B cell (primary cell): Measurements from ENCODE around the gene RAP1A. TPM values are rescaled to one million over a fixed set of nuclear protein-coding genes. Genes with fewer than 3 reads are reported as not detected.

ENCODE experiments used
- ATAC-seq: fragments of 200-7000 bp; cut with Tn5 transposase; one replicate; pipeline ENCODE4 v1.10.0; 2021; ENCODE audit warnings: low read depth, mild to moderate bottlenecking, moderate number of reproducible peaks, moderate library complexity
- CTCF ChIA-PET: fragments of 350-600 bp; sonication (Branson Sonifier 250); formaldehyde crosslinking; loops from one replicate; lab custom pipeline; 2021; ENCODE audit warnings: antibody characterized with exemption, inconsistent platforms; lab: Charles Lee
- POLR2A ChIA-PET: fragments of 350-600 bp; sonication (Branson Sonifier 250); formaldehyde crosslinking; loops from one replicate; lab custom pipeline; 2021; ENCODE audit warnings: antibody characterized with exemption; lab: Charles Lee
- DNase-seq: peaks from one replicate; pipeline ENCODE4 v3.0.0; 2013
- H2AFZ ChIP-seq: 2 replicates; pipeline ENCODE4 v1.6.1; 2012; ENCODE audit warnings: mild to moderate bottlenecking, low read depth, low read length; ENCODE audit not compliant: insufficient read depth, poor library complexity, severe bottlenecking
- H3K27ac ChIP-seq, 2 donors: 1 replicate in 1 of 2; 2 replicates in 1 of 2; pipeline ENCODE4 v1.5.1; 2012 to 2013; ENCODE audit warnings: low read length in 2 of 2, mild to moderate bottlenecking in 2 of 2, moderate library complexity in 1 of 2
- H3K27me3 ChIP-seq, 4 experiments: fragments of 200-600 bp in 1 of 4; sonication (generic) in 1 of 4; replicated peaks in 1 of 4; 1 replicate in 2 of 4; 2 replicates in 2 of 4; pipeline versions ENCODE4 v1.6.1 to v1.7.0; 2013 to 2016; ENCODE audit warnings: low read length in 3 of 4, mild to moderate bottlenecking in 2 of 4, mixed read lengths in 1 of 4, moderate library complexity in 1 of 4; ENCODE audit not compliant: insufficient read depth in 4 of 4, control insufficient read depth in 3 of 4; ENCODE audit errors: control extremely low read depth in 1 of 4
- H3K36me3 ChIP-seq, 2 experiments: replicated peaks in 1 of 2; 1 replicate in 1 of 2; 2 replicates in 1 of 2; pipeline versions ENCODE4 v1.6.1 to v1.7.1; 2013; ENCODE audit warnings: low read length in 1 of 2; ENCODE audit not compliant: insufficient read depth in 2 of 2, control insufficient read depth in 1 of 2; ENCODE audit errors: control extremely low read depth in 1 of 2, extremely low read depth in 1 of 2
- H3K4me1 ChIP-seq, 2 donors: fragments of 200-600 bp in 1 of 2; sonication (generic) in 1 of 2; 1 replicate in 1 of 2; 2 replicates in 1 of 2; pipeline versions ENCODE4 v1.5.1 to v1.6.1; 2013 to 2017; ENCODE audit warnings: low read length in 2 of 2; ENCODE audit not compliant: control insufficient read depth in 2 of 2, insufficient read depth in 2 of 2
- H3K4me2 ChIP-seq: replicated peaks from 2 replicates; pipeline ENCODE3; 2012; ENCODE audit warnings: mild to moderate bottlenecking, low read depth, low read length; ENCODE audit not compliant: poor library complexity, severe bottlenecking
- H3K4me3 ChIP-seq, 5 experiments: fragments of 200-600 bp in 1 of 5; sonication (generic) in 1 of 5; 1 replicate in 3 of 5; 2 replicates in 2 of 5; pipeline versions ENCODE4 v1.5.1 to v1.7.0; 2011 to 2016; ENCODE audit warnings: low read length in 4 of 5, mild to moderate bottlenecking in 4 of 5, low read depth in 2 of 5, control low read depth in 1 of 5, moderate library complexity in 1 of 5; ENCODE audit not compliant: insufficient read depth in 1 of 5; ENCODE audit errors: control extremely low read depth in 1 of 5, extremely low read depth in 1 of 5
- H3K79me2 ChIP-seq: fragments of 200-600 bp; sonication (generic); one replicate; pipeline ENCODE4 v1.6.0; 2016; ENCODE audit warnings: low read length; ENCODE audit not compliant: control insufficient read depth, insufficient read depth
- H3K9ac ChIP-seq: fragments of 200-600 bp; sonication (generic); 2 replicates; pipeline ENCODE4 v1.6.1; 2017; ENCODE audit warnings: mild to moderate bottlenecking, low read length, moderate library complexity
- H3K9me3 ChIP-seq, 3 donors: one replicate each; pipeline versions ENCODE4 v1.6.1 to v1.7.1; 2013; ENCODE audit warnings: low read length in 2 of 3; ENCODE audit not compliant: control insufficient read depth in 2 of 3, insufficient read depth in 1 of 3; ENCODE audit errors: control extremely low read depth in 1 of 3
- H4K20me1 ChIP-seq: 2 replicates; pipeline ENCODE4 v1.6.0; 2012; ENCODE audit warnings: mild to moderate bottlenecking, low read length; ENCODE audit not compliant: insufficient read depth, control insufficient read depth, poor library complexity, severe bottlenecking
- H3K27ac Mint-ChIP-seq: one replicate; pipeline ENCODE4 v1.8.0; 2021; ENCODE audit warnings: mixed read lengths
- H3K27me3 Mint-ChIP-seq: one replicate; pipeline ENCODE4 v1.8.0; 2021; ENCODE audit warnings: mixed read lengths
- H3K4me1 Mint-ChIP-seq: one replicate; pipeline ENCODE4 v1.8.0; 2021; ENCODE audit warnings: mixed read lengths
- H3K4me3 Mint-ChIP-seq: one replicate; pipeline ENCODE4 v1.8.0; 2021; ENCODE audit warnings: mixed read lengths
- H3K9me3 Mint-ChIP-seq: one replicate; pipeline ENCODE4 v1.8.0; 2022; ENCODE audit warnings: mixed read lengths; ENCODE audit not compliant: insufficient read depth
- EZH2 ChIP-seq: IDR thresholded peaks from 2 replicates; pipeline ENCODE4 v1.6.1; 2012; ENCODE audit warnings: borderline replicate concordance, low read depth, mild to moderate bottlenecking, moderate library complexity, low read length; ENCODE audit not compliant: insufficient read depth, poor library complexity, severe bottlenecking
- WGBS: methylation state at CpG from one replicate; pipeline ENCODE4 v1.1.5; 2013; ENCODE audit warnings: missing lambda C conversion rate; ENCODE audit not compliant: insufficient coverage; 5-methylcytosine and 5-hydroxymethylcytosine counted together
- intact Hi-C: fragments of 100-400 bp; cut with micrococcal nuclease; formaldehyde crosslinking; loops from one replicate; pipeline ENCODE4 v1.10.0; 2022
- polyA plus RNA-seq: library from polyadenylated mRNA; depleted of rRNA; stranded (reverse); fragments of >200 nt; gene quantifications from 2 replicates; pipeline ENCODE4 v1.2.3, GENCODE V29; 2012
- total RNA-seq, 2 donors: library from RNA; stranded (reverse); fragments of 120-200 nt in 1 of 2; gene quantifications; 1 replicate in 1 of 2; 2 replicates in 1 of 2; pipeline versions ENCODE4 v1.2.3 to v1.2.4, GENCODE V29; 2013 to 2022
- TF ChIP-seq, protein P1 (sequence below): fragments of 200-600 bp; IDR thresholded peaks from one replicate; pipeline ENCODE4 v1.8.0; 2022; ENCODE audit warnings: antibody characterized with exemption, mild to moderate bottlenecking

The RAP1A gene
- total and polyA plus RNA-seq, 2 donors (not counting 1 experiment from before 2014, with no cell fraction given) = 32.6 to 75.3 TPM

DNA sequence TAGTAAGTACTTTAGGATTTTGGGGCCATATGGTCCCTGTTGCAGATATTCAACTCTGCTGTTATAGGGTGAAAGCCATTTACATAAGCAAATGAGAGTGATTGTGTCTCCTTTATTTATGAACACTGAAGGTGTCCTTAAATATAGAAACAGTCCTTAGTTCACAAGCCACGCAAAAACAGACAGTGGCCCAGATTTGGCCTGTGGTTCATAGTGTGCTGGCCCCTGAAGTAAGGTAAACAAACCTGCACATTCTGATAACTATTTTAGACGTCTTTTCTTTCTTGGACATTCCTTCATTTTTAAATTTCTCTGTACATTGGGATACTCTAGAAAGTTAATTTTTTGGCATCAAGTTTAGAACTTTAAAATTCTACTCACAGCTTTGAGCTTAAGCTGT, 23.5 kb downstream of the RAP1A start:
- H3K9me3 Mint-ChIP-seq = peaks cover 2% of the 10 kb centered on the region
- no peak overlapping the region for H3K27ac Mint-ChIP-seq
- peaks cover 8 to 13% of the 10 kb centered on the region in 2 experiments for H3K36me3 ChIP-seq
- H3K27me3 Mint-ChIP-seq = no peaks in the 10 kb centered on the region
- H3K4me2 ChIP-seq = no peak overlapping the region
- peaks cover 99% of the 10 kb centered on the region for H3K79me2 ChIP-seq
- H3K27me3 ChIP-seq = no peaks in the 10 kb centered on the region
- H3K9ac ChIP-seq = no peak overlapping the region
- no peak overlapping the region for H3K4me3 Mint-ChIP-seq
- no peak for DNase-seq
- CTCF ChIA-PET = interaction anchor here (3.1 kb wide), 1 partner anchor 135 kb away, joined by 14 read pairs; no protein-coding TSS in a partner anchor
- H2AFZ ChIP-seq = no peak overlapping the region
- TF ChIP-seq, protein P1, sequence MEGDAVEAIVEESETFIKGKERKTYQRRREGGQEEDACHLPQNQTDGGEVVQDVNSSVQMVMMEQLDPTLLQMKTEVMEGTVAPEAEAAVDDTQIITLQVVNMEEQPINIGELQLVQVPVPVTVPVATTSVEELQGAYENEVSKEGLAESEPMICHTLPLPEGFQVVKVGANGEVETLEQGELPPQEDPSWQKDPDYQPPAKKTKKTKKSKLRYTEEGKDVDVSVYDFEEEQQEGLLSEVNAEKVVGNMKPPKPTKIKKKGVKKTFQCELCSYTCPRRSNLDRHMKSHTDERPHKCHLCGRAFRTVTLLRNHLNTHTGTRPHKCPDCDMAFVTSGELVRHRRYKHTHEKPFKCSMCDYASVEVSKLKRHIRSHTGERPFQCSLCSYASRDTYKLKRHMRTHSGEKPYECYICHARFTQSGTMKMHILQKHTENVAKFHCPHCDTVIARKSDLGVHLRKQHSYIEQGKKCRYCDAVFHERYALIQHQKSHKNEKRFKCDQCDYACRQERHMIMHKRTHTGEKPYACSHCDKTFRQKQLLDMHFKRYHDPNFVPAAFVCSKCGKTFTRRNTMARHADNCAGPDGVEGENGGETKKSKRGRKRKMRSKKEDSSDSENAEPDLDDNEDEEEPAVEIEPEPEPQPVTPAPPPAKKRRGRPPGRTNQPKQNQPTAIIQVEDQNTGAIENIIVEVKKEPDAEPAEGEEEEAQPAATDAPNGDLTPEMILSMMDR = no peak
- no peak for TF ChIP-seq EZH2
- intact Hi-C loops = no loop called here
- peaks cover 5 to 8% (median 8%) of the 10 kb centered on the region in 3 donors for H3K9me3 ChIP-seq
- peaks cover 15 to 35% of the 10 kb centered on the region in 2 donors for H3K4me1 ChIP-seq
- peak overlapping the region in 1 of 2 donors; percentile 56 for H3K27ac ChIP-seq
- POLR2A ChIA-PET = no interaction called here
- H4K20me1 ChIP-seq = peaks cover 63% of the 10 kb centered on the region
- peaks cover 59% of the 10 kb centered on the region for H3K4me1 Mint-ChIP-seq
- ATAC-seq = no peak
- H3K4me3 ChIP-seq = no peak overlapping the region
- WGBS = no CpG with 5 or more reads among the region's 2 CpGs

DNA sequence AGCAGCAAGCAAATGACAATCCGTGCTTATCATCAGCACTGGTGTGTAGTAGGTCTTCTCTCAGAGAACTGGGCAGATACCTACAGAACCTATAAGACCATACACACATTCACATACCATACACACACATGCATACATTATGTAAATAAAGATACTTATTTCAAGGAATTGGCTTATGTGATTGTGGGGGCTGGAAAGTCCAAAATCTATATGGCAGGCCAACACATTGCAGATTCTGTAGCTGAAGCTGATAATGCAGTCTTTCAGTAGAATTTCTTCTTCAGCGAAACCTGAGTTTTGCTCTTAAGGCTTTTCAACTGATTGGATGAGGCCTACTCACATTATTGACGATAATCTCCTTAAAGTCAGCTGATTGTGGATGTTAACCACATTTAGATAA, 24.1 kb downstream of the RAP1A start:
- intact Hi-C loops = no loop called here
- WGBS = no CpG with 5 or more reads among the region's 3 CpGs
- Histone ChIP-seq H3K9me3 (peaks cover 5 to 8% (median 8%) of the 10 kb centered on the region in 3 donors), H3K9ac (no peak overlapping the region), H3K27me3 (no peaks in the 10 kb centered on the region), H3K79me2 (peaks cover 99% of the 10 kb centered on the region), H3K36me3 (peaks cover 8 to 18% of the 10 kb centered on the region in 2 experiments), H3K4me1 (peaks cover 11 to 29% of the 10 kb centered on the region in 2 donors), H2AFZ (no peak overlapping the region), H3K4me2 (no peak overlapping the region), H3K4me3 (no peak overlapping the region), H3K27ac (peak overlapping the region in 1 of 2 donors; percentile 56), H4K20me1 (peaks cover 63% of the 10 kb centered on the region)
- H3K27me3 Mint-ChIP-seq = no peaks in the 10 kb centered on the region
- H3K4me3 Mint-ChIP-seq = no peak overlapping the region
- DNase-seq (no peak), ATAC-seq (no peak)
- CTCF ChIA-PET = interaction anchor here (1.4 to 3.1 kb wide), 2 partner anchors 136 to 162 kb away, joined by 3 to 14 read pairs; no protein-coding TSS in a partner anchor
- POLR2A ChIA-PET = no interaction called here
- no peak overlapping the region for H3K27ac Mint-ChIP-seq
- H3K9me3 Mint-ChIP-seq = peaks cover 2% of the 10 kb centered on the region
- peaks cover 60% of the 10 kb centered on the region for H3K4me1 Mint-ChIP-seq
- no peak for TF ChIP-seq EZH2
- TF ChIP-seq, protein P1 = no peak
